Effector CD8-positive, alpha-beta T cell (primary cell): Measurements from ENCODE around the gene UBE2Z.
"Not testable (repeated sequence)": the region's sequence is repeated elsewhere in the genome, so short reads cannot be mapped to it uniquely, and the experiment has no call there.

ENCODE experiments used
- DNase-seq: peaks from one replicate; lab custom pipeline; 2025; lab: John Stamatoyannopoulos, UW

UBE2Z gene

GRCh38 chr17:48904428-48904827, 3.8 kb upstream of the UBE2Z start:
- no peak for DNase-seq

GRCh38 chr17:48905987-48906515, 2.2 kb upstream of the UBE2Z start:
- DNase-seq: no peak

- DNase-seq: no peak
Measured at GRCh38 chr17:48907713-48908046, 527 bp upstream of the UBE2Z start.

- DNase-seq: peak; percentile 83
Measured at GRCh38 chr17:48908853-48909394, 717 bp downstream of the UBE2Z start.

GRCh38 chr17:48909783-48910182, 1.6 kb downstream of the UBE2Z start:
- DNase-seq: no peak

GRCh38 chr17:48910370-48910769, 2.2 kb downstream of the UBE2Z start:
- DNase-seq: no peak

- DNase-seq: no peak
Measured at GRCh38 chr17:48912476-48912875, 4.3 kb downstream of the UBE2Z start.

- DNase-seq: no peak
Measured at GRCh38 chr17:48915459-48916282, 7.5 kb downstream of the UBE2Z start.

GRCh38 chr17:48925251-48925990, 17.2 kb downstream of the UBE2Z start:
- DNase-seq: no peak

GRCh38 chr17:48925991-48926342, 17.8 kb downstream of the UBE2Z start:
- DNase-seq: no peak

- DNase-seq: no peak
Measured at GRCh38 chr17:48927978-48928745, 20.0 kb downstream of the UBE2Z start.

GRCh38 chr17:48928876-48929811, 20.9 kb downstream of the UBE2Z start:
- no peak for DNase-seq

GRCh38 chr17:48929812-48930165, 21.6 kb downstream of the UBE2Z start:
- no peak for DNase-seq

GRCh38 chr17:48930435-48930873, 22.2 kb downstream of the UBE2Z start:
- no peak for DNase-seq

- no peak for DNase-seq
Measured at GRCh38 chr17:48933035-48933434, 24.8 kb downstream of the UBE2Z start.

- peak; percentile 83 for DNase-seq
Measured at GRCh38 chr17:48944515-48945260, 36.5 kb downstream of the UBE2Z start, which contains the start of gene SNF8. Gene SNF8 (minus strand): TSS chr17:48944842. CDS start chr17:48944734, 108 bp downstream.

GRCh38 chr17:48945261-48945651, 37.0 kb downstream of the UBE2Z start:
- not testable (repeated sequence) for DNase-seq

- no peak for DNase-seq
Measured at GRCh38 chr17:48951572-48951971, 43.4 kb downstream of the UBE2Z start.

GRCh38 chr17:48952904-48953303, 44.7 kb downstream of the UBE2Z start:
- no peak for DNase-seq

GRCh38 chr17:48954300-48954755, 46.1 kb downstream of the UBE2Z start:
- no peak for DNase-seq
